GM20000 (cell line): ENCODE data around the gene LRRC15.

Experiments
- DNase-seq: peaks from one replicate; pipeline ENCODE4 v3.0.0; 2012; ENCODE audit warnings: low spot score
- CTCF ChIP-seq: IDR thresholded peaks from 2 replicates; pipeline ENCODE4 v1.5.1; 2012; ENCODE audit warnings: mild to moderate bottlenecking, control low read depth; ENCODE audit errors: extremely low read depth, missing control alignments

Gene LRRC15

DNA sequence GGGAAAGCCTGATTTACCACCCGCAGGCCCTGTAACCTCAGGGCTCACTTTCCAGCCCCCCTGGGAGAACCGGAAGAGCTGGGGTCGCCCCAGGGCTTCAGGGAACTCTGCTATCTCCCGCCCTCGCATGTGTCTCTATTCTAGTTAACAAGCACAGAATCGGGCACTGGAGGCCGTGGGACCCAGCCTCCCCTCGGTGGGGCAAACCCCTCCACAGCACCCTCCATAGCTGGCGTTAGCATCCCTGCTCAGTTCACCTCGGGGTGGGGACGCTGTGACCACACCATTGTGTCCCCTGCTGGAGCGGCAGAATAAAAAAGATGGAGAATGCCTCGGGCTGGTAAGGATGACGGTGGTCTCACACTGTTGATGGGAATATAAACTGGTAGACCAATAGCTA is 3.5 kb upstream of the LRRC15 start:
- TF ChIP-seq CTCF: no peak
- no peak for DNase-seq

GRCh38 chr3:194370753-194371152 is 1.2 kb upstream of the LRRC15 start:
- no peak for DNase-seq
- TF ChIP-seq CTCF: no peak

- no peak for TF ChIP-seq CTCF
- no peak for DNase-seq
Observed at GRCh38 chr3:194368918-194369317, 625 bp downstream of the LRRC15 start.

- no peak for DNase-seq
- no peak for TF ChIP-seq CTCF
Observed at GRCh38 chr3:194367992-194368841, 1.3 kb downstream of the LRRC15 start.

DNA sequence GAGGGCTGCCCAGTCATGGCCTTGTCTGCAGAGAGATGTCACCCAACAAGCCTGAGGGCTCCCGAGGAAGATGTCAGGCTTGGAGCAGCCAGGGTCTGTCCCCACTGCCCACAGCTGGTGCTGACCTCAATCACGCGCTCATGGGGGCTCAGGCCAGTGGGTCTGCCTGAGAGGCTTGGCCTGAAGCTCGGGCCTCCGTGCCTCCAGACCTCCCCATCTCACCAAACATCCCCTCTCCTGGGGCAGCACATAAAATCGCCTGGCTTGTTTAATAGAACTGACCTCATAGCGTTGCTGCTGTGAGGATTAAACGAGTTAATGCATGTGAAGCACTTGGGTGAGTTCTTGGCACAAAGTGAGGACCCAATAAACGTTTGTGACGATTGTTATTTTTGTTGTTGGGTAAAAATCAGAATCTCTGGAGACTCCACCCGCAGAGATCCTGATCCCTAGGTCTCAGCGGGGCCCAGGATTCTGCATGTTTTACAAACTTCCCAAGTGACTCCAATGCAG is 3.5 kb downstream of the LRRC15 start:
- TF ChIP-seq CTCF: no peak
- DNase-seq: no peak

- no peak for TF ChIP-seq CTCF
- no peak for DNase-seq
Observed at GRCh38 chr3:194365526-194365925, 4.0 kb downstream of the LRRC15 start.

- DNase-seq: no peak
- TF ChIP-seq CTCF: no peak
Observed at GRCh38 chr3:194364652-194365434, 4.7 kb downstream of the LRRC15 start.
